ENCODE measurements around the gene TPPP3. TPM values are rescaled to one million over a fixed set of nuclear protein-coding genes. Genes with fewer than 3 reads are reported as not detected.

The TPPP3 gene
- total and polyA plus RNA-seq, 4 donors, result 7.2 to 51.9 (median 23.9) TPM

- ATAC-seq (ENCODE audit: low FRiP score) (no peak), DNase-seq (no peak)
- Histone ChIP-seq H3K4me1 (ENCODE audit: control insufficient read depth in 1 of 2, insufficient read depth in 2 of 2, low read length in 2 of 2) (no peaks in the 10 kb centered on the region), H3K27me3 (ENCODE audit: control insufficient read depth in 1 of 2, insufficient read depth in 2 of 2, low read length in 1 of 2) (no peaks in the 10 kb centered on the region), H3K27ac (ENCODE audit: low read depth in 1 of 2, low read length in 2 of 2) (no peak overlapping the region), H3K4me3 (ENCODE audit: low read length in 2 of 2) (no peak overlapping the region), H3K36me3 (ENCODE audit: control insufficient read depth in 1 of 2, insufficient read depth in 2 of 2, low read length in 1 of 2) (no peaks in the 10 kb centered on the region), H3K9me3 (ENCODE audit: control insufficient read depth, low read length) (no peaks in the 10 kb centered on the region)
- WGBS, 2 donors, result 94 to 96% methylated on average over 3 of the region's 3 CpGs
- intact Hi-C loops (cut with DNase I), result loop anchor here (2.0 to 5.0 kb wide), 2 partner anchors 38 kb away; no protein-coding TSS in a partner anchor
These were observed 35.9 kb upstream of the TPPP3 start for GRCh38 chr16:67429053-67429798.

- no peaks in the 10 kb centered on the region for H3K36me3 ChIP-seq (ENCODE audit: control insufficient read depth in 1 of 2, insufficient read depth in 2 of 2, low read length in 1 of 2)
- no peaks in the 10 kb centered on the region for H3K4me1 ChIP-seq (ENCODE audit: control insufficient read depth in 1 of 2, insufficient read depth in 2 of 2, low read length in 2 of 2)
- no peaks in the 10 kb centered on the region for H3K9me3 ChIP-seq (ENCODE audit: control insufficient read depth, low read length)
- H3K4me3 ChIP-seq (ENCODE audit: low read length in 2 of 2), result no peak overlapping the region
- no peaks in the 10 kb centered on the region for H3K27me3 ChIP-seq (ENCODE audit: control insufficient read depth in 1 of 2, insufficient read depth in 2 of 2, low read length in 1 of 2)
- WGBS, 2 donors, result 23 to 26% methylated on average over 11 of the region's 11 CpGs
- ATAC-seq (ENCODE audit: low FRiP score) (peak; percentile 76), DNase-seq (peak; percentile 79 to 88)
- intact Hi-C loops (cut with DNase I), result loop anchor here (2.0 to 5.0 kb wide), 2 partner anchors 39 kb away; no protein-coding TSS in a partner anchor
- H3K27ac ChIP-seq (ENCODE audit: low read depth in 1 of 2, low read length in 2 of 2), result no peak overlapping the region
These were observed 34.9 kb upstream of the TPPP3 start for GRCh38 chr16:67428146-67428731.

- ATAC-seq (ENCODE audit: low FRiP score), result no peak
- H3K27ac ChIP-seq (ENCODE audit: low read depth in 1 of 2, low read length in 2 of 2), result no peak overlapping the region
- H3K9me3 ChIP-seq (ENCODE audit: control insufficient read depth, low read length), result no peaks in the 10 kb centered on the region
- DNase-seq, result no peak
- H3K4me1 ChIP-seq (ENCODE audit: control insufficient read depth in 1 of 2, insufficient read depth in 2 of 2, low read length in 2 of 2), result no peaks in the 10 kb centered on the region
- H3K4me3 ChIP-seq (ENCODE audit: low read length in 2 of 2), result no peak overlapping the region
- intact Hi-C loops (cut with DNase I), result loop anchor here in 1 of 2 donors (5.0 kb wide), 1 partner anchor 40 kb away; no protein-coding TSS in a partner anchor
- 87 to 90% methylated on average over 7 of the region's 7 CpGs for WGBS, 2 donors
- H3K36me3 ChIP-seq (ENCODE audit: control insufficient read depth in 1 of 2, insufficient read depth in 2 of 2, low read length in 1 of 2), result no peaks in the 10 kb centered on the region
- H3K27me3 ChIP-seq (ENCODE audit: control insufficient read depth in 1 of 2, insufficient read depth in 2 of 2, low read length in 1 of 2), result no peaks in the 10 kb centered on the region
These were observed 33.7 kb upstream of the TPPP3 start for GRCh38 chr16:67426950-67427349.

- intact Hi-C loops (cut with DNase I), result loop anchor here in 1 of 2 donors (5.0 kb wide), 1 partner anchor 41 kb away; no protein-coding TSS in a partner anchor
- no peak overlapping the region for H3K27ac ChIP-seq (ENCODE audit: low read depth in 1 of 2, low read length in 2 of 2)
These were observed 32.7 kb upstream of the TPPP3 start for GRCh38 chr16:67426022-67426421.

GRCh38 chr16:67425580-67425979 lies 32.3 kb upstream of the TPPP3 start:
- ATAC-seq (ENCODE audit: low FRiP score) (no peak), DNase-seq (no peak)
- intact Hi-C loops (cut with DNase I), result loop anchor here in 1 of 2 donors (5.0 kb wide), 1 partner anchor 42 kb away; no protein-coding TSS in a partner anchor
- H3K27ac ChIP-seq (ENCODE audit: low read depth in 1 of 2, low read length in 2 of 2), result no peak overlapping the region
- WGBS, 2 donors, result 87% methylated on average over 4 of the region's 4 CpGs
- no peaks in the 10 kb centered on the region for H3K4me1 ChIP-seq (ENCODE audit: control insufficient read depth in 1 of 2, insufficient read depth in 2 of 2, low read length in 2 of 2)
- H3K36me3 ChIP-seq (ENCODE audit: control insufficient read depth in 1 of 2, insufficient read depth in 2 of 2, low read length in 1 of 2), result no peaks in the 10 kb centered on the region
- no peak overlapping the region for H3K4me3 ChIP-seq (ENCODE audit: low read length in 2 of 2)
- no peaks in the 10 kb centered on the region for H3K9me3 ChIP-seq (ENCODE audit: control insufficient read depth, low read length)
- H3K27me3 ChIP-seq (ENCODE audit: control insufficient read depth in 1 of 2, insufficient read depth in 2 of 2, low read length in 1 of 2), result no peaks in the 10 kb centered on the region

More at GRCh38 chr16:67426022-67426421, 32.7 kb upstream of the TPPP3 start:
- H3K36me3 ChIP-seq (ENCODE audit: control insufficient read depth in 1 of 2, insufficient read depth in 2 of 2, low read length in 1 of 2), result no peaks in the 10 kb centered on the region
- H3K4me1 ChIP-seq (ENCODE audit: control insufficient read depth in 1 of 2, insufficient read depth in 2 of 2, low read length in 2 of 2), result no peaks in the 10 kb centered on the region
- no peaks in the 10 kb centered on the region for H3K9me3 ChIP-seq (ENCODE audit: control insufficient read depth, low read length)
- ATAC-seq (ENCODE audit: low FRiP score) (no peak), DNase-seq (no peak)
- H3K4me3 ChIP-seq (ENCODE audit: low read length in 2 of 2), result no peak overlapping the region
- WGBS, 2 donors, result 90 to 93% methylated on average over 7 of the region's 7 CpGs
- H3K27me3 ChIP-seq (ENCODE audit: control insufficient read depth in 1 of 2, insufficient read depth in 2 of 2, low read length in 1 of 2), result no peaks in the 10 kb centered on the region

- H3K27me3 ChIP-seq (ENCODE audit: control insufficient read depth in 1 of 2, insufficient read depth in 2 of 2, low read length in 1 of 2), result no peaks in the 10 kb centered on the region
- WGBS, 2 donors, result 50 to 55% methylated on average over 6 of the region's 6 CpGs
- intact Hi-C loops (cut with DNase I), result loop anchor here in 1 of 2 donors (5.0 kb wide), 1 partner anchor 42 kb away; no protein-coding TSS in a partner anchor
- H3K36me3 ChIP-seq (ENCODE audit: control insufficient read depth in 1 of 2, insufficient read depth in 2 of 2, low read length in 1 of 2), result no peaks in the 10 kb centered on the region
- no peak overlapping the region for H3K4me3 ChIP-seq (ENCODE audit: low read length in 2 of 2)
- H3K27ac ChIP-seq (ENCODE audit: low read depth in 1 of 2, low read length in 2 of 2), result no peak overlapping the region
- DNase-seq (no peak), ATAC-seq (ENCODE audit: low FRiP score) (no peak)
- H3K9me3 ChIP-seq (ENCODE audit: control insufficient read depth, low read length), result no peaks in the 10 kb centered on the region
- no peaks in the 10 kb centered on the region for H3K4me1 ChIP-seq (ENCODE audit: control insufficient read depth in 1 of 2, insufficient read depth in 2 of 2, low read length in 2 of 2)
These were observed 31.8 kb upstream of the TPPP3 start for GRCh38 chr16:67425061-67425460.

- no peak for ATAC-seq (ENCODE audit: low FRiP score)
- Histone ChIP-seq H3K9me3 (ENCODE audit: control insufficient read depth, low read length) (no peaks in the 10 kb centered on the region), H3K4me3 (ENCODE audit: low read length in 2 of 2) (no peak overlapping the region), H3K4me1 (ENCODE audit: control insufficient read depth in 1 of 2, insufficient read depth in 2 of 2, low read length in 2 of 2) (no peaks in the 10 kb centered on the region), H3K27me3 (ENCODE audit: control insufficient read depth in 1 of 2, insufficient read depth in 2 of 2, low read length in 1 of 2) (no peaks in the 10 kb centered on the region), H3K36me3 (ENCODE audit: control insufficient read depth in 1 of 2, insufficient read depth in 2 of 2, low read length in 1 of 2) (no peaks in the 10 kb centered on the region), H3K27ac (ENCODE audit: low read depth in 1 of 2, low read length in 2 of 2) (no peak overlapping the region)
- intact Hi-C loops (cut with DNase I), result no loop called here
- 32 to 35% methylated on average over 5 of the region's 5 CpGs for WGBS, 2 donors
- no peak for DNase-seq
These were observed 30.9 kb upstream of the TPPP3 start for GRCh38 chr16:67424261-67424615.

GRCh38 chr16:67423611-67424260 lies 30.4 kb upstream of the TPPP3 start:
- DNase-seq (no peak), ATAC-seq (ENCODE audit: low FRiP score) (no peak)
- Histone ChIP-seq H3K4me1 (ENCODE audit: control insufficient read depth in 1 of 2, insufficient read depth in 2 of 2, low read length in 2 of 2) (no peaks in the 10 kb centered on the region), H3K36me3 (ENCODE audit: control insufficient read depth in 1 of 2, insufficient read depth in 2 of 2, low read length in 1 of 2) (no peaks in the 10 kb centered on the region), H3K27ac (ENCODE audit: low read depth in 1 of 2, low read length in 2 of 2) (no peak overlapping the region), H3K4me3 (ENCODE audit: low read length in 2 of 2) (no peak overlapping the region), H3K27me3 (ENCODE audit: control insufficient read depth in 1 of 2, insufficient read depth in 2 of 2, low read length in 1 of 2) (no peaks in the 10 kb centered on the region), H3K9me3 (ENCODE audit: control insufficient read depth, low read length) (no peaks in the 10 kb centered on the region)
- intact Hi-C loops (cut with DNase I), result no loop called here
- 19 to 24% methylated on average over 9 of the region's 9 CpGs for WGBS, 2 donors
